Stomach (tissue), 9 donors: ENCODE measurements around the gene SMYD3. TPM values are rescaled to one million over a fixed set of nuclear protein-coding genes. Genes with fewer than 3 reads are reported as not detected.

ENCODE experiments used
- DNase-seq, 2 donors: peaks; one replicate each; pipeline versions ENCODE4 v3.0.0 to v3.0.0-alpha.2; 2013 to 2019
- H3K27ac ChIP-seq, 5 donors: fragments of 200-600 bp in 4 of 5; sonication (generic) in 4 of 5; one replicate each; pipeline ENCODE4 v1.5.1; 2013 to 2019; ENCODE audit warnings: mild to moderate bottlenecking in 1 of 5, moderate library complexity in 1 of 5
- H3K27me3 ChIP-seq, 3 donors: fragments of 200-600 bp; sonication (generic); one replicate each; pipeline ENCODE4 v1.5.1; 2017 to 2019; ENCODE audit warnings: mixed run types in 1 of 3
- H3K36me3 ChIP-seq, 4 donors: fragments of 200-600 bp; sonication (generic); 1 replicate in 3 of 4; 2 replicates in 1 of 4; pipeline ENCODE4 v1.5.1; 2016 to 2019
- H3K4me1 ChIP-seq, 4 donors: fragments of 200-600 bp; sonication (generic); one replicate each; pipeline ENCODE4 v1.5.1; 2016 to 2019
- H3K4me3 ChIP-seq, 4 donors: fragments of 200-600 bp; sonication (generic) in 3 of 4; one replicate each; pipeline ENCODE4 v1.5.1; 2016 to 2019; ENCODE audit warnings: mild to moderate bottlenecking in 1 of 4
- H3K9me3 ChIP-seq, 4 donors: fragments of 200-600 bp; sonication (generic); one replicate each; pipeline ENCODE4 v1.5.1; 2016 to 2019
- CTCF ChIP-seq, 7 experiments: fragments of 450-650 bp in 4 of 7; fragments of 200-600 bp in 3 of 7; sonication (generic) in 3 of 7; IDR thresholded peaks; one replicate each; pipeline ENCODE4 v1.5.1; 2016 to 2019; ENCODE audit warnings: antibody characterized with exemption in 7 of 7, control low read depth in 2 of 7, mild to moderate bottlenecking in 1 of 7
- EP300 ChIP-seq: sonication (generic); formaldehyde crosslinking; IDR thresholded peaks from one replicate; pipeline ENCODE4 v1.6.1; 2017; ENCODE audit warnings: antibody characterized with exemption
- POLR2A ChIP-seq, 4 donors: fragments of 450-650 bp; IDR thresholded peaks; one replicate each; pipeline ENCODE4 v1.6.1; 2016; ENCODE audit warnings: antibody characterized with exemption in 4 of 4, control low read depth in 2 of 4, mild to moderate bottlenecking in 1 of 4, moderate library complexity in 1 of 4
- POLR2AphosphoS5 ChIP-seq, 3 donors: sonication (generic); formaldehyde crosslinking; IDR thresholded peaks; one replicate each; pipeline ENCODE4 v1.6.1; 2016; ENCODE audit warnings: antibody characterized with exemption in 3 of 3
- WGBS, 5 donors: extraction: QIAGEN DNeasy Blood & Tissue Kit in 3 of 5; methylation state at CpG; one replicate each; pipeline versions ENCODE4 v1.1.5 to v1.1.7; 2013 to 2018; 5-methylcytosine and 5-hydroxymethylcytosine counted together
- intact Hi-C: fragments of 100-400 bp; cut with DNase I; formaldehyde crosslinking; loops from one replicate; pipeline ENCODE4 v1.15.1; 2023; ENCODE audit warnings: low total_unique reads
- polyA plus RNA-seq, 3 donors: library from polyadenylated mRNA; stranded (reverse); fragments of 200-250 nt; gene quantifications; one replicate each; pipeline ENCODE4 v1.2.3, GENCODE V29; 2013
- total RNA-seq, 5 donors: library from RNA; depleted of rRNA; stranded (reverse); fragments of >200 nt; gene quantifications; one replicate each; pipeline versions ENCODE4 v1.1.0 to v1.2.3, GENCODE V29; 2014 to 2016
- donor health status: healthy with polysubstance abuse.
- donor health status: Bipolar disorder and iron deficiency.
- donor health status: healthy.

The SMYD3 gene
- total and polyA plus RNA-seq, 8 donors: 6.4 to 196 (median 27.8) TPM

GRCh38 chr1:246261639-246262038 is 245.4 kb downstream of the SMYD3 start:
- H3K9me3 ChIP-seq: peaks cover 0 to 19% (median 5%) of the 10 kb centered on the region in 4 donors
- no peak for DNase-seq
- TF ChIP-seq POLR2AphosphoS5 (IDR thresholded peaks at IDR 0.05) (no peak), POLR2A (IDR thresholded peaks at IDR 0.05) (no peak)
- no peaks in the 10 kb centered on the region for H3K4me1 ChIP-seq
- H3K36me3 ChIP-seq: no peaks in the 10 kb centered on the region
- 85 to 91% (median 88%) methylated on average over 3 of the region's 3 CpGs for WGBS, 5 donors
- no peak overlapping the region for H3K27ac ChIP-seq
- no peaks in the 10 kb centered on the region for H3K27me3 ChIP-seq
- intact Hi-C loops: no loop called here
- H3K4me3 ChIP-seq: no peak overlapping the region

GRCh38 chr1:246258250-246258649 is 248.8 kb downstream of the SMYD3 start:
- peaks cover 0 to 19% (median 5%) of the 10 kb centered on the region in 4 donors for H3K9me3 ChIP-seq
- H3K36me3 ChIP-seq: no peaks in the 10 kb centered on the region
- no peak overlapping the region for H3K27ac ChIP-seq
- TF ChIP-seq EP300 (no peak), POLR2AphosphoS5 (IDR thresholded peaks at IDR 0.05) (no peak), CTCF (IDR thresholded peaks at IDR 0.05) (no peak), POLR2A (IDR thresholded peaks at IDR 0.05) (no peak)
- H3K4me3 ChIP-seq: no peak overlapping the region
- DNase-seq: no peak
- no peaks in the 10 kb centered on the region for H3K4me1 ChIP-seq
- WGBS, 5 donors: 86 to 99% (median 95%) methylated on average over 4 of the region's 4 CpGs
- intact Hi-C loops: no loop called here
- H3K27me3 ChIP-seq: no peaks in the 10 kb centered on the region

- DNase-seq: no peak
- peaks cover 0 to 19% (median 5%) of the 10 kb centered on the region in 4 donors for H3K9me3 ChIP-seq
- H3K4me1 ChIP-seq: no peaks in the 10 kb centered on the region
- TF ChIP-seq POLR2A (IDR thresholded peaks at IDR 0.05) (no peak), POLR2AphosphoS5 (IDR thresholded peaks at IDR 0.05) (no peak), CTCF (IDR thresholded peaks at IDR 0.05) (no peak), EP300 (no peak)
- H3K27me3 ChIP-seq: no peaks in the 10 kb centered on the region
- H3K4me3 ChIP-seq: no peak overlapping the region
- H3K27ac ChIP-seq: no peak overlapping the region
- no peaks in the 10 kb centered on the region for H3K36me3 ChIP-seq
- intact Hi-C loops: no loop called here
- 80 to 94% (median 88%) methylated on average over 2 of the region's 2 CpGs for WGBS, 5 donors
Observed at GRCh38 chr1:246255773-246256172, 251.3 kb downstream of the SMYD3 start.

- Histone ChIP-seq H3K4me1 (no peaks in the 10 kb centered on the region), H3K4me3 (no peak overlapping the region), H3K27me3 (no peaks in the 10 kb centered on the region), H3K36me3 (no peaks in the 10 kb centered on the region), H3K27ac (no peak overlapping the region), H3K9me3 (peaks cover 0 to 17% (median 5%) of the 10 kb centered on the region in 4 donors)
- DNase-seq: no peak
- WGBS, 5 donors: 77 to 86% (median 84%) methylated on average over 2 of the region's 2 CpGs
- TF ChIP-seq POLR2A (IDR thresholded peaks at IDR 0.05) (no peak), CTCF (IDR thresholded peaks at IDR 0.05) (no peak), EP300 (no peak), POLR2AphosphoS5 (IDR thresholded peaks at IDR 0.05) (no peak)
- intact Hi-C loops: no loop called here
Observed at GRCh38 chr1:246254854-246255253, 252.2 kb downstream of the SMYD3 start.

- intact Hi-C loops: no loop called here
- Histone ChIP-seq H3K4me3 (no peak overlapping the region), H3K9me3 (no peaks in the 10 kb centered on the region), H3K4me1 (no peaks in the 10 kb centered on the region), H3K27me3 (no peaks in the 10 kb centered on the region), H3K36me3 (no peaks in the 10 kb centered on the region), H3K27ac (no peak overlapping the region)
- no peak for DNase-seq
- no peak for TF ChIP-seq EP300
- TF ChIP-seq POLR2AphosphoS5 (IDR thresholded peaks at IDR 0.05): no peak
- TF ChIP-seq CTCF (IDR thresholded peaks at IDR 0.05): no peak
- TF ChIP-seq POLR2A (IDR thresholded peaks at IDR 0.05): no peak
- 93 to 97% (median 96%) methylated on average over 1 of the region's 1 CpG for WGBS, 5 donors
Observed at GRCh38 chr1:246246430-246246829, 260.6 kb downstream of the SMYD3 start.
